VCaP (cell line): ENCODE measurements around the gene RNF26.
"Not testable (repeated sequence)": the region's sequence is repeated elsewhere in the genome, so short reads cannot be mapped to it uniquely, and the experiment has no call there.

Source experiments
- H3K27ac ChIP-seq: fragments of 450-650 bp; 2 replicates; pipeline ENCODE4 v1.5.1; 2017
- TF ChIP-seq, protein P1 (sequence below): fragments of 450-650 bp; conservative IDR thresholded peaks from 2 replicates; pipeline ENCODE4 v1.5.1; 2017; ENCODE audit warnings: mild to moderate bottlenecking, moderate library complexity

Gene RNF26

DNA sequence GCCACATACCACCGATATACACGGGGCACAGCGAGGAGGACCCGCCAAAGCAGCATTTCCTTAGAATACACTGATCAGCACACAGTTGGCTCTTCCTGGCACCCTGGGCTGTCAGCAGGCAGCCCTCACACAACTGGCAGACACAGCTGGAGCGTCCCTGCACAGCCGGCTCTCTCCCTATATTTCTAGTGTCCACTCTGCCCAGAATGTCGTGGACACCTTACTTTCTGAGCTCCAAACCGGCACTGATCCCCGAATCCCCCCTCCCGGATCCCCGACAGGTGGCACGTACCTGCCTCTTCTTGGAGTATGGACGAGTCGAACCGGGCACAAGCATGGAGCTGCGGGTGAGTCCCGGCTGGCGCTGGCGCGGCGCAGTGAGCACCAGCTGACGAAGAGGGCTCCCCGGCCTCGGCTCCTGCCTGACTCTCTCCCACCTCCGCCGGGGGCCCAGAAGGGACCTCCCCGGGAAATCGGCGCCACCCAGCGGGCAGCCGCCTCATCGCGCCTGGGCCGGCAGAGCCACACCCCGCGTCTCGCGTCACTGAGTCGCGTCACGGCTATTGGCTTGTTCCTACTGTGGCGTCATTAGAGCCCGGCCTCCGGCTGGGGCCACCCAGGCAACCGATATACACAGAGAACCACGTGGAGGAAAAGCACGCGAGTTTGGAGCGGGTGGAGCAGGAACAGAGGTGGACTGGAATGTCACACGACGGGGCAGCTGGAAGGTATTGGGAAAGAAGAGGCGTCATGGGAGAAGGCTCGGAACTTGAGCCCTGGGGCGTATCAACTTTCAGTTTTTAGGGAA is 47.1 kb downstream of the RNF26 start, which contains the start of gene USP2:
Gene USP2 (minus strand): TSS at position 510 of the 808 bp plus-strand sequence. CDS start 8,210 bp downstream, outside the sequence.
- TF ChIP-seq, protein P1, sequence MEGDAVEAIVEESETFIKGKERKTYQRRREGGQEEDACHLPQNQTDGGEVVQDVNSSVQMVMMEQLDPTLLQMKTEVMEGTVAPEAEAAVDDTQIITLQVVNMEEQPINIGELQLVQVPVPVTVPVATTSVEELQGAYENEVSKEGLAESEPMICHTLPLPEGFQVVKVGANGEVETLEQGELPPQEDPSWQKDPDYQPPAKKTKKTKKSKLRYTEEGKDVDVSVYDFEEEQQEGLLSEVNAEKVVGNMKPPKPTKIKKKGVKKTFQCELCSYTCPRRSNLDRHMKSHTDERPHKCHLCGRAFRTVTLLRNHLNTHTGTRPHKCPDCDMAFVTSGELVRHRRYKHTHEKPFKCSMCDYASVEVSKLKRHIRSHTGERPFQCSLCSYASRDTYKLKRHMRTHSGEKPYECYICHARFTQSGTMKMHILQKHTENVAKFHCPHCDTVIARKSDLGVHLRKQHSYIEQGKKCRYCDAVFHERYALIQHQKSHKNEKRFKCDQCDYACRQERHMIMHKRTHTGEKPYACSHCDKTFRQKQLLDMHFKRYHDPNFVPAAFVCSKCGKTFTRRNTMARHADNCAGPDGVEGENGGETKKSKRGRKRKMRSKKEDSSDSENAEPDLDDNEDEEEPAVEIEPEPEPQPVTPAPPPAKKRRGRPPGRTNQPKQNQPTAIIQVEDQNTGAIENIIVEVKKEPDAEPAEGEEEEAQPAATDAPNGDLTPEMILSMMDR: peak; percentile 97
- peak within 1 kb of the TSS; percentile 47; the same call in 1 of the 2 replicates for H3K27ac ChIP-seq

- TF ChIP-seq, protein P1: no peak
- H3K27ac ChIP-seq: peak overlapping the region; percentile 47; the same call in 1 of the 2 replicates
Measured at GRCh38 chr11:119382101-119382500, 47.8 kb downstream of the RNF26 start.

DNA sequence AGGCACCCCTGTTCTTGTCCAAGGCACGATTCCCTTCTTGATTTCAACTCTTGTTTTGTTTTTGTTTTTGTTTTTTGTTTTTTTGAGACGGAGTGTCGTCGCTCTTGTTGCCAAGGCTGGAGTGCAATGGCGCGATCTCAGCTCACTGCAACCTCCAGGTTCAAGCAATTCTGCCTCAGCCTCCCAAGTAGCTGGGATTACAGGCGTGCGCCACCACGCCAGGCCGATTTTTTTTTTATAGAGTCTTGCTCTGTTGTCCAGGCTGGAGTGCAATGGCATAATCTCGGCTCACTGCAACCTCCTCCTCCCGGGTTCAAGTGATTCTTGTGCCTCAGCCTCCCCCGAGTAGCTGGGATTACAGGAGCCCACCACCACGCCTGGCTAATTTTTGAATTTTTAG is 48.2 kb downstream of the RNF26 start:
- H3K27ac ChIP-seq: not testable (repeated sequence)

GRCh38 chr11:119384332-119384731 is 50.0 kb downstream of the RNF26 start:
- TF ChIP-seq, protein P1: no peak
- H3K27ac ChIP-seq: no peak overlapping the region
